Midbrain (tissue), 1 donor: ENCODE measurements around the gene ZNF33A.
"Not testable (repeated sequence)": the region's sequence is repeated elsewhere in the genome, so short reads cannot be mapped to it uniquely, and the experiment has no call there.

Experiments
- DNase-seq: peaks from one replicate; lab custom pipeline; 2025; lab: John Stamatoyannopoulos, UW

ZNF33A gene

GRCh38 chr10:38045129-38045528 is 34.7 kb downstream of the ZNF33A start:
- no peak for DNase-seq

GRCh38 chr10:38047666-38048065 is 37.2 kb downstream of the ZNF33A start:
- DNase-seq = no peak

GRCh38 chr10:38050212-38050611 is 39.7 kb downstream of the ZNF33A start:
- DNase-seq = no peak

- no peak for DNase-seq
Observed at GRCh38 chr10:38054361-38054797, 43.9 kb downstream of the ZNF33A start.

- DNase-seq = not testable (repeated sequence)
Observed at GRCh38 chr10:38055274-38055894, 44.9 kb downstream of the ZNF33A start.

GRCh38 chr10:38069663-38070062 is 59.2 kb downstream of the ZNF33A start:
- DNase-seq = not testable (repeated sequence)

GRCh38 chr10:38070501-38070900 is 60.0 kb downstream of the ZNF33A start:
- DNase-seq = no peak

GRCh38 chr10:38072552-38072951 is 62.1 kb downstream of the ZNF33A start:
- DNase-seq = no peak

- DNase-seq = no peak
Observed at GRCh38 chr10:38076687-38077086, 66.2 kb downstream of the ZNF33A start.

GRCh38 chr10:38093318-38093717 is 82.8 kb downstream of the ZNF33A start:
- not testable (repeated sequence) for DNase-seq

GRCh38 chr10:38093816-38094157 is 83.3 kb downstream of the ZNF33A start:
- DNase-seq = no peak

- DNase-seq = peak; percentile 98
Observed at GRCh38 chr10:38094158-38094926, 83.9 kb downstream of the ZNF33A start, which contains the start of gene ZNF37A. TSS of gene ZNF37A (plus strand) at chr10:38094337. CDS start at chr10:38096618, 2,281 bp downstream.

- DNase-seq = peak; percentile 8
Observed at GRCh38 chr10:38094927-38095574, 84.6 kb downstream of the ZNF33A start.

GRCh38 chr10:38102880-38103279 is 92.4 kb downstream of the ZNF33A start:
- no peak for DNase-seq

- no peak for DNase-seq
Observed at GRCh38 chr10:38103756-38104155, 93.3 kb downstream of the ZNF33A start.

GRCh38 chr10:38112159-38112558 is 101.7 kb downstream of the ZNF33A start:
- DNase-seq = no peak
